DOHH2 (cell line): ENCODE measurements around the gene MAP6D1.

Source experiments
- EZH2phosphoT487 ChIP-seq: fragments of 200-600 bp; sonication (generic); IDR thresholded peaks from 2 replicates; pipeline ENCODE4 v1.6.1; 2017; ENCODE audit warnings: borderline replicate concordance, mild to moderate bottlenecking, antibody characterized with exemption, low read length, moderate library complexity, mixed read lengths
- TF ChIP-seq, protein P1 (sequence below): fragments of 200-600 bp; sonication (generic); IDR thresholded peaks from one replicate; pipeline ENCODE4 v1.5.1; 2014; ENCODE audit warnings: antibody characterized with exemption, mild to moderate bottlenecking, low read depth, low read length; ENCODE audit not compliant: poor library complexity, severe bottlenecking

DNA sequence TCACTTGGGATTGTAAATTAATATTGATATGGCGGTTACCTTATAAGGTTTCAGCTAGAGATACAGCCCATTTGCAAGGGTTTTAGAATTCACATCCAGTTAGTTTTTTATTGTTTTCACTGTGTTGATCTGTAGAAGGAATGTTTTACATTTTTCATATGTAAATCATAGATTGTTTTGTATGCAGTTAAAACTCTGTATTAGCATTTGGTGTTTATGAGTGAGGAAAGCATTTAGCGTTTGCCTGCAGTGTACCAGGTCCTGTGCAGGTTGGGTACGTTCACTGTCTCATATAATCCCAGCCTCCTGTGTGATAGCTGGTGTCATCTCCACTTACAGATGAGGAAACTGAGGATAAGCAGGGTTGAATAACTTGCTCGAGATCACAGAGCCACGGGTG is 23.8 kb downstream of the MAP6D1 start:
- TF ChIP-seq, protein P1, sequence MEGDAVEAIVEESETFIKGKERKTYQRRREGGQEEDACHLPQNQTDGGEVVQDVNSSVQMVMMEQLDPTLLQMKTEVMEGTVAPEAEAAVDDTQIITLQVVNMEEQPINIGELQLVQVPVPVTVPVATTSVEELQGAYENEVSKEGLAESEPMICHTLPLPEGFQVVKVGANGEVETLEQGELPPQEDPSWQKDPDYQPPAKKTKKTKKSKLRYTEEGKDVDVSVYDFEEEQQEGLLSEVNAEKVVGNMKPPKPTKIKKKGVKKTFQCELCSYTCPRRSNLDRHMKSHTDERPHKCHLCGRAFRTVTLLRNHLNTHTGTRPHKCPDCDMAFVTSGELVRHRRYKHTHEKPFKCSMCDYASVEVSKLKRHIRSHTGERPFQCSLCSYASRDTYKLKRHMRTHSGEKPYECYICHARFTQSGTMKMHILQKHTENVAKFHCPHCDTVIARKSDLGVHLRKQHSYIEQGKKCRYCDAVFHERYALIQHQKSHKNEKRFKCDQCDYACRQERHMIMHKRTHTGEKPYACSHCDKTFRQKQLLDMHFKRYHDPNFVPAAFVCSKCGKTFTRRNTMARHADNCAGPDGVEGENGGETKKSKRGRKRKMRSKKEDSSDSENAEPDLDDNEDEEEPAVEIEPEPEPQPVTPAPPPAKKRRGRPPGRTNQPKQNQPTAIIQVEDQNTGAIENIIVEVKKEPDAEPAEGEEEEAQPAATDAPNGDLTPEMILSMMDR = no peak
- TF ChIP-seq EZH2phosphoT487 = no peak
